Measurements from ENCODE around the gene NUDT8.

DNA sequence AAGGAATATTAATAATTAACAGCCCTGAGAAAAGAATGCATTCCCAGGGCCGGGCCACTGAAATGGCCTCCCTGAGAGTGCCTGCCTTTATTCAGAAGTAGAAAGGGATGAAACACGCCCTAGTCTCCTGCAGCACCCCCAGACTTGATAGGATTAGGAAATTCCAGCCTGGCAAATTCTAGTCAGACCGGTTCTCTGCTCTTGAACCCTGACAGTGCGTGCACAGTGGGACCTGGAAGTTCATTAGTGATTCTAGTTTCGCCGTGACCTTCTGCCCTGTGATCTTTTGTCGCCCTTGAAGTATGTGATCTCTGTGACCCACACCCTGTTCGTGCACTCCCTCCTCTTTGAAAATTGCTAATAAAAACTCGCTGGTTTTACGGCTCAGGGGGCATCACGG, 48.3 kb downstream of the NUDT8 start:
- TF ChIP-seq, protein P1, sequence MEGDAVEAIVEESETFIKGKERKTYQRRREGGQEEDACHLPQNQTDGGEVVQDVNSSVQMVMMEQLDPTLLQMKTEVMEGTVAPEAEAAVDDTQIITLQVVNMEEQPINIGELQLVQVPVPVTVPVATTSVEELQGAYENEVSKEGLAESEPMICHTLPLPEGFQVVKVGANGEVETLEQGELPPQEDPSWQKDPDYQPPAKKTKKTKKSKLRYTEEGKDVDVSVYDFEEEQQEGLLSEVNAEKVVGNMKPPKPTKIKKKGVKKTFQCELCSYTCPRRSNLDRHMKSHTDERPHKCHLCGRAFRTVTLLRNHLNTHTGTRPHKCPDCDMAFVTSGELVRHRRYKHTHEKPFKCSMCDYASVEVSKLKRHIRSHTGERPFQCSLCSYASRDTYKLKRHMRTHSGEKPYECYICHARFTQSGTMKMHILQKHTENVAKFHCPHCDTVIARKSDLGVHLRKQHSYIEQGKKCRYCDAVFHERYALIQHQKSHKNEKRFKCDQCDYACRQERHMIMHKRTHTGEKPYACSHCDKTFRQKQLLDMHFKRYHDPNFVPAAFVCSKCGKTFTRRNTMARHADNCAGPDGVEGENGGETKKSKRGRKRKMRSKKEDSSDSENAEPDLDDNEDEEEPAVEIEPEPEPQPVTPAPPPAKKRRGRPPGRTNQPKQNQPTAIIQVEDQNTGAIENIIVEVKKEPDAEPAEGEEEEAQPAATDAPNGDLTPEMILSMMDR (optimal IDR thresholded peaks at IDR 0.05 in 1 of 3, IDR thresholded peaks at IDR 0.05 in 1 of 3, conservative IDR thresholded peaks at IDR 0.05 in 1 of 3; ENCODE audit: extremely low read depth in 1 of 3, insufficient read depth in 2 of 3, low read length in 3 of 3), result no peak
- TF ChIP-seq EZH2 (IDR thresholded peaks at IDR 0.05; ENCODE audit: low read length), result no peak
